ENCODE data around the gene ABCB11. TPM values are rescaled to one million over a fixed set of nuclear protein-coding genes. Genes with fewer than 3 reads are reported as not detected.

The ABCB11 gene
- total RNA-seq, 1 experiment from 2014 or later, result 0.07 TPM

DNA sequence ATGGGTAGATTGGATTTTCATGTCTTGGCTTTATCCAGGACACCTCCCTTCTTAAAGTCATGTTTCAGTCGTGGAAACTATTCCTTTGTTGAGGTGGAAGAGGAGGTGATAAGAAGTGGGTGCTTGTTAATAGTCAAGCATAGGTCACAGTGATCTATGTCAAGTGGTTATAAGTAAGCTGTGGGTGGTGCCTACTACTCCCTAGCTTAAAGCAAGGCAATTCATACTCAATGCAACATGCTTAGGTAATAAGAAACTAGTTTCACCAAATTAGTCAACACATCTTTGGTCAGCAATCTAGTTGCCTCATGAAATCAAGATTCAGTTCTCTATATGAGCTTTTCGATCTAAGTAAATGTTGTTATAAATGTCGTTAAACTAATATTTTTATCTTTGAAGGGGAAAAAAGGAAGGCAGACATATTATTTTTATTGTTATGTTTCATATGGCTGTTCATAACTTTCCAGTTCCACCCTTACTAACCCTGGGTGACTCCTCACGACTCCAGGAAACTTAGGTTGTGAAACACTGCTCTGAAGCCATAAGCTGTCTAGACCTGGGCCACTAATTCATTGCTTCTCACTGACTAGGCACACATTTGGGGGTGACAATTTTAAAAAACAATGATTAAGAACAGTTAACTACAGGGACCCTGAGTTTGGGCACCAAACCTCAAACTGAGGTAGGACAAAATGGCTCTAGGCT is 5.8 kb upstream of the ABCB11 start:
- Histone ChIP-seq H3K4me1 (ENCODE audit: low read length) (no peaks in the 10 kb centered on the region; the same call in 1 of the 2 replicates), H4K20me1 (ENCODE audit: insufficient read depth, low read depth, low read length) (no peaks in the 10 kb centered on the region), H3K9me3 (ENCODE audit: low read length) (no peaks in the 10 kb centered on the region), H3K36me3 (ENCODE audit: insufficient read depth, low read length) (no peaks in the 10 kb centered on the region), H3K4me2 (ENCODE audit: low read depth, low read length, poor library complexity, severe bottlenecking) (no peak overlapping the region), H3K79me2 (ENCODE audit: low read length) (no peaks in the 10 kb centered on the region), H3K9me2 (replicated peaks; ENCODE audit: insufficient read depth, low read length) (no peaks in the 10 kb centered on the region), H3K9ac (ENCODE audit: low read length) (no peak overlapping the region), H2AFZ (ENCODE audit: low read length) (no peak overlapping the region), H3K27ac (ENCODE audit: low read length) (no peak overlapping the region), H3K4me3 (ENCODE audit: low read length) (no peak overlapping the region), H3K27me3 (ENCODE audit: low read length) (no peaks in the 10 kb centered on the region)
- no peak for DNase-seq

DNA sequence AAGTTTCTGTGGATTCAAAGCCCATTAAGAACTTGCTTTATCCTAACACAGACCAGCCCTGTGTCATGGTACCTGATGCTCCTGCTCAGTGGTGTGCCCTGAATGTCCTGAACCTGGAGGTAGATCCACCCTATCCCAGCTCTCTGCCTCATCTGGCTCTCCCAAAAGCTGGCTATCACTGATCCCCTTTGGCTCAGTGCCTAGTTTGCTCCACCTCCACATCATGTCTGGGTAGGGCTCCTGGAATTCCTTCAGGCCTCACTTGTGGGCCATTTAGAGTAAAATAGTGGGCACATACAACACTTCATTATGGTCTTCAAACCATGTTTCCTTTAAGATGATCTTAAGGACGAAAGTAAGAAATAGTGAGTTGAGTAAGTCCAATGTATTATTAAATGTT is 4.8 kb upstream of the ABCB11 start:
- Histone ChIP-seq H3K9me2 (replicated peaks; ENCODE audit: insufficient read depth, low read length) (no peaks in the 10 kb centered on the region), H3K27ac (ENCODE audit: low read length) (no peak overlapping the region), H4K20me1 (ENCODE audit: insufficient read depth, low read depth, low read length) (no peaks in the 10 kb centered on the region), H3K9me3 (ENCODE audit: low read length) (no peaks in the 10 kb centered on the region), H3K4me3 (ENCODE audit: low read length) (no peak overlapping the region), H3K4me1 (ENCODE audit: low read length) (no peaks in the 10 kb centered on the region; the same call in 1 of the 2 replicates), H3K36me3 (ENCODE audit: insufficient read depth, low read length) (no peaks in the 10 kb centered on the region), H3K9ac (ENCODE audit: low read length) (no peak overlapping the region), H2AFZ (ENCODE audit: low read length) (no peak overlapping the region), H3K27me3 (ENCODE audit: low read length) (no peaks in the 10 kb centered on the region), H3K4me2 (ENCODE audit: low read depth, low read length, poor library complexity, severe bottlenecking) (no peak overlapping the region), H3K79me2 (ENCODE audit: low read length) (no peaks in the 10 kb centered on the region)
- DNase-seq, result no peak

DNA sequence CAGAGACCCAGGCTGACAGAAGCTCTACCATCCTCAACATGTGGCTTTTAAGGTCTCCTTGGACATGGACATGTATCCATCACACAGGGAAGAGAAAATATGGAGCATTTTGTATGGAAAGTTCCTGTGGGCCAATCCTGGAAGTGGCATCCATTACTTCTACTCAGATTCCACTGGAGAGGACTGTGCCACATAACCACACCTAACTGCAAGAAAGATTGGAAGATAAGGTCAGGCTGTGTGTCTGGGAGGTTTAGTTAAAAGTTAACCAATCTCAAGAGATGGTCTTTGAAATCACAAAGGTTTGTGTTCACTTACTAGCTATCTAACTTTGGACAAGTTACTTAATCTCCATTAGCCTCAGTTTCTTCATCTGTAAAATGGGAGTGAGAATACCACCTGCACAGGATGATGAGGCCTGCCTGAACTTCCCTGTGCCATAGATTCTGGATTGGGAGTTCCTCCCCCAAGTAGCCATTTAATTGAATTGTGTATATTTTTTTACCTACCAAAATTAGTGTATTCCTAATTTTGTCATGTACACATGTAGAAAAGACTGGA is 3.9 kb upstream of the ABCB11 start:
- Histone ChIP-seq H3K9ac (ENCODE audit: low read length) (no peak overlapping the region), H3K27ac (ENCODE audit: low read length) (no peak overlapping the region), H3K27me3 (ENCODE audit: low read length) (no peaks in the 10 kb centered on the region), H3K36me3 (ENCODE audit: insufficient read depth, low read length) (no peaks in the 10 kb centered on the region), H3K9me3 (ENCODE audit: low read length) (no peaks in the 10 kb centered on the region), H3K9me2 (replicated peaks; ENCODE audit: insufficient read depth, low read length) (no peaks in the 10 kb centered on the region), H3K79me2 (ENCODE audit: low read length) (no peaks in the 10 kb centered on the region), H3K4me3 (ENCODE audit: low read length) (no peak overlapping the region), H4K20me1 (ENCODE audit: insufficient read depth, low read depth, low read length) (no peaks in the 10 kb centered on the region), H3K4me1 (ENCODE audit: low read length) (no peaks in the 10 kb centered on the region; the same call in 1 of the 2 replicates), H3K4me2 (ENCODE audit: low read depth, low read length, poor library complexity, severe bottlenecking) (no peak overlapping the region), H2AFZ (ENCODE audit: low read length) (no peak overlapping the region)
- DNase-seq, result no peak

- no peak overlapping the region for H3K27ac ChIP-seq (ENCODE audit: low read length)
- H3K79me2 ChIP-seq (ENCODE audit: low read length), result no peaks in the 10 kb centered on the region
- no peaks in the 10 kb centered on the region for H3K36me3 ChIP-seq (ENCODE audit: insufficient read depth, low read length)
- no peaks in the 10 kb centered on the region for H3K4me1 ChIP-seq (ENCODE audit: low read length)
- no peaks in the 10 kb centered on the region for H3K27me3 ChIP-seq (ENCODE audit: low read length)
- H2AFZ ChIP-seq (ENCODE audit: low read length), result no peak overlapping the region
- no peak overlapping the region for H3K4me2 ChIP-seq (ENCODE audit: low read depth, low read length, poor library complexity, severe bottlenecking)
- no peak for DNase-seq
- H3K4me3 ChIP-seq (ENCODE audit: low read length), result no peak overlapping the region
- H4K20me1 ChIP-seq (ENCODE audit: insufficient read depth, low read depth, low read length), result no peaks in the 10 kb centered on the region
- no peak overlapping the region for H3K9ac ChIP-seq (ENCODE audit: low read length)
- no peaks in the 10 kb centered on the region for H3K9me2 ChIP-seq (replicated peaks; ENCODE audit: insufficient read depth, low read length)
- H3K9me3 ChIP-seq (ENCODE audit: low read length), result no peaks in the 10 kb centered on the region
Observed at GRCh38 chr2:169034256-169034655, 3.1 kb upstream of the ABCB11 start.

DNA sequence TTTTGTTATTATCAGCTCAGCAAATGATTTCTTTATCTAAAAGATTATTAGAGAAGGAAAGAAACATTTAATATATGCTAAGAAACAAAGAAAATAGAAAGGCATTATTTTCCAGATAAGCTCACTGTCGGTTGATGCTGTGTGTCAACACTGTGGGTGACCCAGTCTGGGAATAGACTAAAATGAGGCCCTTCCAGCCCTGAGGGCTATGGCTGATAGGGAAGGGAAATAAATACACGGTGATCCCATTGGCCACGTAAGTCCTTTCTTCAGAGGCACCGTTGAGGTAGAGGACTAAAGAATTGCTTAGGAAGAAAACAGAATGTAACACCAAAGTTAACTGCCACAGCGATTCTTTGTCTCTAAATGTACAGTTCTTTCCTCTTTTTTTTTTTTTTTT is 1.8 kb downstream of the ABCB11 start:
- no peak overlapping the region for H3K27ac ChIP-seq (ENCODE audit: low read length)
- H3K9ac ChIP-seq (ENCODE audit: low read length), result no peak overlapping the region
- H3K27me3 ChIP-seq (ENCODE audit: low read length), result no peaks in the 10 kb centered on the region
- H4K20me1 ChIP-seq (ENCODE audit: insufficient read depth, low read depth, low read length), result no peaks in the 10 kb centered on the region
- H3K4me3 ChIP-seq (ENCODE audit: low read length), result no peak overlapping the region
- H3K79me2 ChIP-seq (ENCODE audit: low read length), result no peaks in the 10 kb centered on the region
- H3K4me2 ChIP-seq (ENCODE audit: low read depth, low read length, poor library complexity, severe bottlenecking), result no peak overlapping the region
- no peak overlapping the region for H2AFZ ChIP-seq (ENCODE audit: low read length)
- H3K36me3 ChIP-seq (ENCODE audit: insufficient read depth, low read length), result no peaks in the 10 kb centered on the region
- no peak for DNase-seq
- no peaks in the 10 kb centered on the region for H3K4me1 ChIP-seq (ENCODE audit: low read length)
- no peaks in the 10 kb centered on the region for H3K9me2 ChIP-seq (replicated peaks; ENCODE audit: insufficient read depth, low read length)
- H3K9me3 ChIP-seq (ENCODE audit: low read length), result no peaks in the 10 kb centered on the region

DNA sequence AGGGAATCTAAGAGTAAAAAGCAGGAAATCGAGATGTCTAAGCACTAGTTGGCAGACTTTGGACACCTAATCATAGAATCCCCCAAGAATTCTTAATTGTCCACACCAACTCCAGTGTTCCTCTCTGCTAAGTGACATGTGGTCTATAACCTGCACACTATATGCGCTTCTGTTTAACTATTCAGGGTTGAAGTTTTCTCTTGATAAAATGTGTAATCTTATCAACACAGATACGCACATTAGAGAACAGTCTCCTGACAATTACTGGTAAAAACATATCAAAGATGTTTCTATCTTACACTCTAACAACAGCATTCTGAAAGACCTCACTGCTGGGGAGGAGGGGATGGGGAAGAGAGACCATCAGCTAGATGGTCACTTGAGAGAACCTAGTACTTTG is 3.9 kb downstream of the ABCB11 start:
- H3K9me3 ChIP-seq (ENCODE audit: low read length), result no peaks in the 10 kb centered on the region
- no peaks in the 10 kb centered on the region for H4K20me1 ChIP-seq (ENCODE audit: insufficient read depth, low read depth, low read length)
- no peak overlapping the region for H3K9ac ChIP-seq (ENCODE audit: low read length)
- no peak overlapping the region for H3K27ac ChIP-seq (ENCODE audit: low read length)
- no peak for DNase-seq
- no peaks in the 10 kb centered on the region for H3K79me2 ChIP-seq (ENCODE audit: low read length)
- no peaks in the 10 kb centered on the region for H3K36me3 ChIP-seq (ENCODE audit: insufficient read depth, low read length)
- no peak overlapping the region for H2AFZ ChIP-seq (ENCODE audit: low read length)
- no peaks in the 10 kb centered on the region for H3K27me3 ChIP-seq (ENCODE audit: low read length)
- no peaks in the 10 kb centered on the region for H3K4me1 ChIP-seq (ENCODE audit: low read length)
- no peak overlapping the region for H3K4me2 ChIP-seq (ENCODE audit: low read depth, low read length, poor library complexity, severe bottlenecking)
- H3K4me3 ChIP-seq (ENCODE audit: low read length), result no peak overlapping the region
- H3K9me2 ChIP-seq (replicated peaks; ENCODE audit: insufficient read depth, low read length), result no peaks in the 10 kb centered on the region

DNA sequence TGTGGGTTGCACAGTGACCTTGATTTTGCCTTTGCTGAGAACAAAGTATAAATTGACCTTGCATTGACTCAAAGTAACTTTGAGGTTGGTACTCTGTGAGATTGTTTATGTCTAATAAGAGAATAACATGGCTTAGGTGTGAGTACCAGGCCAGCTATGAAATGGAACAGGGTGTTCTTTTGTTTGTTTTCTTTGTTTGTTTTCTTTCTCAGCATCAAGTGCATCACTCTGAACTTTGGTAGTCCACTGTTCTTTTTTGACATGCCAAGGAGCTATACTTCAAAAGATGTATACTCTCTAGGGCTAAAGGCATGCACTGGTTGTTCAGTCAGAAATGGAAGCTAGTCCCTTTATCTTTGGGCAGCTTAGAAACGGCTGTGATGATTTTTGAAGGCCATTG is 5.1 kb downstream of the ABCB11 start:
- Histone ChIP-seq H2AFZ (ENCODE audit: low read length) (no peak overlapping the region), H3K4me3 (ENCODE audit: low read length) (no peak overlapping the region)
- DNase-seq, result no peak

GRCh38 chr2:169023161-169023560 is 8.0 kb downstream of the ABCB11 start:
- DNase-seq, result no peak
- H3K79me2 ChIP-seq (ENCODE audit: low read length), result no peaks in the 10 kb centered on the region
- no peaks in the 10 kb centered on the region for H3K9me2 ChIP-seq (replicated peaks; ENCODE audit: insufficient read depth, low read length)
- no peak overlapping the region for H3K27ac ChIP-seq (ENCODE audit: low read length)
- no peaks in the 10 kb centered on the region for H3K9me3 ChIP-seq (ENCODE audit: low read length)
- no peaks in the 10 kb centered on the region for H3K4me1 ChIP-seq (ENCODE audit: low read length)
- no peaks in the 10 kb centered on the region for H4K20me1 ChIP-seq (ENCODE audit: insufficient read depth, low read depth, low read length)
- no peak overlapping the region for H2AFZ ChIP-seq (ENCODE audit: low read length)
- no peaks in the 10 kb centered on the region for H3K27me3 ChIP-seq (ENCODE audit: low read length)
- H3K4me3 ChIP-seq (ENCODE audit: low read length), result no peak overlapping the region
- H3K36me3 ChIP-seq (ENCODE audit: insufficient read depth, low read length), result no peaks in the 10 kb centered on the region
- no peak overlapping the region for H3K9ac ChIP-seq (ENCODE audit: low read length)
- H3K4me2 ChIP-seq (ENCODE audit: low read depth, low read length, poor library complexity, severe bottlenecking), result no peak overlapping the region

More for the DNA sequence above, 5.1 kb downstream of the ABCB11 start:
- Histone ChIP-seq H3K27ac (ENCODE audit: low read length) (no peak overlapping the region), H3K27me3 (ENCODE audit: low read length) (no peaks in the 10 kb centered on the region), H3K9me3 (ENCODE audit: low read length) (no peaks in the 10 kb centered on the region), H4K20me1 (ENCODE audit: insufficient read depth, low read depth, low read length) (no peaks in the 10 kb centered on the region), H3K79me2 (ENCODE audit: low read length) (no peaks in the 10 kb centered on the region), H3K9ac (ENCODE audit: low read length) (no peak overlapping the region), H3K4me1 (ENCODE audit: low read length) (no peaks in the 10 kb centered on the region), H3K9me2 (replicated peaks; ENCODE audit: insufficient read depth, low read length) (no peaks in the 10 kb centered on the region), H3K4me2 (ENCODE audit: low read depth, low read length, poor library complexity, severe bottlenecking) (no peak overlapping the region), H3K36me3 (ENCODE audit: insufficient read depth, low read length) (no peaks in the 10 kb centered on the region)
